Neural crest cell (in vitro differentiated cells): ENCODE results near the gene PGM5. TPM values are rescaled to one million over a fixed set of nuclear protein-coding genes. Genes with fewer than 3 reads are reported as not detected.

ENCODE experiments used
- DNase-seq: peaks from one replicate; pipeline ENCODE4 v3.0.0; 2021; ENCODE audit warnings: low read depth, mixed read lengths, low spot score
- H3K27ac Mint-ChIP-seq: one replicate; pipeline ENCODE4 v1.8.0; 2021; ENCODE audit warnings: mild to moderate bottlenecking, mixed read lengths; ENCODE audit not compliant: unreplicated experiment
- H3K27me3 Mint-ChIP-seq: 2 replicates; pipeline ENCODE4 v1.8.0; 2021; ENCODE audit warnings: low read depth, mild to moderate bottlenecking, mixed read lengths
- H3K36me3 Mint-ChIP-seq: 2 replicates; pipeline ENCODE4 v1.8.0; 2021; ENCODE audit warnings: low read depth, mild to moderate bottlenecking, mixed read lengths
- H3K4me1 Mint-ChIP-seq: 2 replicates; pipeline ENCODE4 v1.8.0; 2021; ENCODE audit warnings: mixed read lengths
- H3K4me3 Mint-ChIP-seq: one replicate; pipeline ENCODE4 v1.8.0; 2021; ENCODE audit warnings: mild to moderate bottlenecking, mixed read lengths
- H3K9me3 Mint-ChIP-seq: 2 replicates; pipeline ENCODE4 v1.8.0; 2021; ENCODE audit warnings: mixed read lengths
- total RNA-seq: library from RNA; stranded (reverse); gene quantifications from 2 replicates; pipeline ENCODE4 v1.2.1, GENCODE V29; 2021
- TF ChIP-seq, protein P1 (sequence below): fragments of 200-600 bp; sonication (generic); conservative IDR thresholded peaks from 2 replicates; pipeline ENCODE4 v1.5.0; 2021; ENCODE audit warnings: antibody characterized with exemption, mild to moderate bottlenecking

Gene PGM5
- total RNA-seq, 1 donor from 2014 or later: 0.16 TPM

GRCh38 chr9:68417762-68418161 lies 61.4 kb downstream of the PGM5 start:
- H3K9me3 Mint-ChIP-seq: no peaks in the 10 kb centered on the region
- no peaks in the 10 kb centered on the region for H3K36me3 Mint-ChIP-seq
- H3K4me3 Mint-ChIP-seq: no peak overlapping the region
- H3K27me3 Mint-ChIP-seq: peaks cover 62% of the 10 kb centered on the region
- no peaks in the 10 kb centered on the region for H3K4me1 Mint-ChIP-seq
- H3K27ac Mint-ChIP-seq: no peak overlapping the region
- DNase-seq: no peak
- TF ChIP-seq, protein P1, sequence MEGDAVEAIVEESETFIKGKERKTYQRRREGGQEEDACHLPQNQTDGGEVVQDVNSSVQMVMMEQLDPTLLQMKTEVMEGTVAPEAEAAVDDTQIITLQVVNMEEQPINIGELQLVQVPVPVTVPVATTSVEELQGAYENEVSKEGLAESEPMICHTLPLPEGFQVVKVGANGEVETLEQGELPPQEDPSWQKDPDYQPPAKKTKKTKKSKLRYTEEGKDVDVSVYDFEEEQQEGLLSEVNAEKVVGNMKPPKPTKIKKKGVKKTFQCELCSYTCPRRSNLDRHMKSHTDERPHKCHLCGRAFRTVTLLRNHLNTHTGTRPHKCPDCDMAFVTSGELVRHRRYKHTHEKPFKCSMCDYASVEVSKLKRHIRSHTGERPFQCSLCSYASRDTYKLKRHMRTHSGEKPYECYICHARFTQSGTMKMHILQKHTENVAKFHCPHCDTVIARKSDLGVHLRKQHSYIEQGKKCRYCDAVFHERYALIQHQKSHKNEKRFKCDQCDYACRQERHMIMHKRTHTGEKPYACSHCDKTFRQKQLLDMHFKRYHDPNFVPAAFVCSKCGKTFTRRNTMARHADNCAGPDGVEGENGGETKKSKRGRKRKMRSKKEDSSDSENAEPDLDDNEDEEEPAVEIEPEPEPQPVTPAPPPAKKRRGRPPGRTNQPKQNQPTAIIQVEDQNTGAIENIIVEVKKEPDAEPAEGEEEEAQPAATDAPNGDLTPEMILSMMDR: no peak

GRCh38 chr9:68418259-68418845 lies 61.9 kb downstream of the PGM5 start:
- Mint-ChIP-seq H3K27me3 (peaks cover 62% of the 10 kb centered on the region), H3K27ac (no peak overlapping the region), H3K4me3 (no peak overlapping the region), H3K4me1 (no peaks in the 10 kb centered on the region), H3K9me3 (no peaks in the 10 kb centered on the region), H3K36me3 (no peaks in the 10 kb centered on the region)
- TF ChIP-seq, protein P1: no peak
- DNase-seq: no peak

- Mint-ChIP-seq H3K27ac (no peak overlapping the region), H3K9me3 (peaks cover 2% of the 10 kb centered on the region), H3K36me3 (no peaks in the 10 kb centered on the region), H3K4me1 (no peaks in the 10 kb centered on the region), H3K4me3 (no peak overlapping the region), H3K27me3 (peaks cover 76% of the 10 kb centered on the region)
- DNase-seq: no peak
- TF ChIP-seq, protein P1: no peak
Observed at GRCh38 chr9:68419901-68420300, 63.5 kb downstream of the PGM5 start.

DNA sequence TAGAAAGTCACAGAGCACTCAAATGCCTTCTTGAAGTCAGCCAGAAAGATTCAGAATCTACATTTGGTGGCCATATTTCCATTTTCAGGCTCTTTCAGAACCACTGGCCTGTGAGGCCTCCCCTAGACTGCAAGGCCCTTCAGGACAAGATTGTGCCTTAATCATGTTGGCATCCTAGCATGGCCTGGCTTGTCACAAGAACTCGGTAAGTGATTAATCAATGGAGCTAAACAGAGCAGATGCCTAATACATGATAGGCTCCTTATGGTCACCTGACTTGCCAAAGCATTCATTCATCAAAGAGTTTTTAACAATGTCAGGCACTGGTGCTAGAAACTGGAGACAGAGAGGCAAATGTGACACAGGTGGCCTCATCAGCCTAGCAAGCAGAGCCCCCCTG lies 70.3 kb downstream of the PGM5 start:
- Mint-ChIP-seq H3K4me3 (no peak overlapping the region), H3K27me3 (peaks cover 73% of the 10 kb centered on the region), H3K9me3 (peaks cover 2% of the 10 kb centered on the region), H3K36me3 (no peaks in the 10 kb centered on the region), H3K4me1 (no peaks in the 10 kb centered on the region), H3K27ac (no peak overlapping the region)
- DNase-seq: no peak
- TF ChIP-seq, protein P1: no peak

DNA sequence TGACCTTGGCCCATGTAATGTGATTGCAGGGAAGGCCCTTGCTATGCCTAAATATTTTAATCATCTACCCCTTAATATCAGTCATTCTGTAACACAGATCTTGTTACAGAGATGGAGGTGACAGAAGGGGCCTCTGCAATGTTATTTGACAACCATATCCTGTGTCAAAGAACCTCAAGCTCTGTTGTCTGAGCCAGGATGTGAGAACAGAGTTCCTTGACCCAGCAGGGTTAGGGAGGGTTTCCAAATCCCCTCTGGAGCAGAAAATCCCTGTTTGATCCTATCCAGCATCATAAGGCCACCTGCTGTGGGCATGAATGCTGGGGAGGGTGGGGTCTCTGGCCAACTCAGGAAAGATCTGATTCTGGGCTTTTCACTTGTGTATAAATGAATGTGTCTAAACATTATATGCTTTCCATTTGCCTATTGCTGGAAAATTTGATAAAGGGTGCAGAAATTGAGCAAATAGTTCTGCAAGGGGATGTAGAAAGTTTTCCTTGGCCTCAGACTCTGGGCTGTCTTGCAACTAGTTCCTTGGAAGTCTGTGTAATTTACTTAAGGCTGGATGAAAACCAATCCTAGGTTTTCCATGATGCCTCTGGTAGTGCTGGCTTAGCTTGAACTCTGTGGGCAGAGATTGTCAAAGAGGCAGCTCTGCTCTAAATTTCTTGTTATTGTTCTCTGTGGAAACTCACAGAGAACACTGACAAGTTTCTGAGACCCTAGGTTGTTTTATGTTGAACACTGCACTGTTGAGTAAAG lies 71.0 kb downstream of the PGM5 start:
- DNase-seq: no peak
- no peak overlapping the region for H3K27ac Mint-ChIP-seq
- TF ChIP-seq, protein P1: no peak
- H3K4me1 Mint-ChIP-seq: no peaks in the 10 kb centered on the region
- peaks cover 72% of the 10 kb centered on the region for H3K27me3 Mint-ChIP-seq
- H3K4me3 Mint-ChIP-seq: no peak overlapping the region
- peaks cover 2% of the 10 kb centered on the region for H3K9me3 Mint-ChIP-seq
- no peaks in the 10 kb centered on the region for H3K36me3 Mint-ChIP-seq
